ENCODE measurements around the gene RPP14. TPM values are rescaled to one million over a fixed set of nuclear protein-coding genes. Genes with fewer than 3 reads are reported as not detected.
A peak's percentile ranks its signal among the peaks of the same experiment; 100 is the strongest.

RPP14 gene
- total RNA-seq, 1 experiment from 2014 or later, result 30.0 TPM

- intact Hi-C loops (cut with micrococcal nuclease), result loop anchor here (1.0 to 2.0 kb wide), 3 partner anchors 27 to 199 kb away; partner anchors contain the start of genes HTD2 and RPP14
- ChIA-PET CTCF (interaction anchor here (0.6 to 0.8 kb wide), 5 partner anchors 22 to 141 kb away, joined by 3 to 6 read pairs (median 4); no protein-coding TSS in a partner anchor), POLR2A (ENCODE audit: unreplicated experiment) (no interaction called here)
- BruUV-seq (replicated peaks), result TSS peak; percentile 44
- ATAC-seq (peak; percentile 44), DNase-seq (peak; percentile 40)
- Histone ChIP-seq H3K27me3 (ENCODE audit: low read length) (no peaks in the 10 kb centered on the region), H3K4me3 (ENCODE audit: low read length) (peak overlapping the region; percentile 95), H3K9me2 (replicated peaks; ENCODE audit: low read length) (no peaks in the 10 kb centered on the region), H3K4me2 (ENCODE audit: low read length) (peak overlapping the region; percentile 92), H3K27ac (ENCODE audit: low read length) (peak overlapping the region; percentile 91), H3K79me2 (ENCODE audit: low read length) (peaks cover 22% of the 10 kb centered on the region), H3K36me3 (ENCODE audit: low read depth, low read length) (no peaks in the 10 kb centered on the region), H2AFZ (ENCODE audit: low read length) (peak overlapping the region; percentile 67), H3F3A (ENCODE audit: low read length, unreplicated experiment) (peaks cover 5% of the 10 kb centered on the region), H4K20me1 (ENCODE audit: low read length) (no peaks in the 10 kb centered on the region), H3K4me1 (ENCODE audit: insufficient read depth, low read length) (peaks cover 36% of the 10 kb centered on the region), H3K9ac (ENCODE audit: low read length) (peak overlapping the region; percentile 85), H3K9me3 (ENCODE audit: low read length) (no peaks in the 10 kb centered on the region)
- peak; percentile 49 for TF ChIP-seq CTCF (conservative IDR thresholded peaks at IDR 0.05; ENCODE audit: low read depth, low read length)
- no peak for TF ChIP-seq EZH2 (IDR thresholded peaks at IDR 0.05; ENCODE audit: low read length, unreplicated experiment)
- TF ChIP-seq EZH2phosphoT487 (IDR thresholded peaks at IDR 0.05; ENCODE audit: borderline replicate concordance, low read length), result no peak
These were observed 27.4 kb downstream of the RPP14 start for GRCh38 chr3:58333206-58334012.

- CTCF ChIA-PET, result interaction anchor here (0.6 to 0.8 kb wide), 4 partner anchors 21 to 141 kb away, joined by 3 to 6 read pairs (median 4); no protein-coding TSS in a partner anchor
- Histone ChIP-seq H3F3A (ENCODE audit: low read length, unreplicated experiment) (peaks cover 5% of the 10 kb centered on the region), H3K9me2 (replicated peaks; ENCODE audit: low read length) (no peaks in the 10 kb centered on the region), H2AFZ (ENCODE audit: low read length) (peak overlapping the region; percentile 67; the same call in 1 of the 2 replicates), H3K27me3 (ENCODE audit: low read length) (no peaks in the 10 kb centered on the region), H3K36me3 (ENCODE audit: low read depth, low read length) (no peaks in the 10 kb centered on the region), H3K27ac (ENCODE audit: low read length) (peak overlapping the region; percentile 91), H3K4me2 (ENCODE audit: low read length) (peak overlapping the region; percentile 92), H3K9me3 (ENCODE audit: low read length) (no peaks in the 10 kb centered on the region), H4K20me1 (ENCODE audit: low read length) (no peaks in the 10 kb centered on the region), H3K4me1 (ENCODE audit: insufficient read depth, low read length) (peaks cover 36% of the 10 kb centered on the region), H3K79me2 (ENCODE audit: low read length) (peaks cover 22% of the 10 kb centered on the region), H3K4me3 (ENCODE audit: low read length) (peak overlapping the region; percentile 95), H3K9ac (ENCODE audit: low read length) (peak overlapping the region; percentile 85)
- BruUV-seq (replicated peaks), result no TSS peak
- no peak for ATAC-seq
- intact Hi-C loops (cut with micrococcal nuclease), result no loop called here
- DNase-seq, result no peak
- TF ChIP-seq CTCF (conservative IDR thresholded peaks at IDR 0.05; ENCODE audit: low read depth, low read length) (no peak), EZH2 (IDR thresholded peaks at IDR 0.05; ENCODE audit: low read length, unreplicated experiment) (no peak), EZH2phosphoT487 (IDR thresholded peaks at IDR 0.05; ENCODE audit: borderline replicate concordance, low read length) (no peak)
- POLR2A ChIA-PET (ENCODE audit: unreplicated experiment), result no interaction called here
These were observed 27.9 kb downstream of the RPP14 start for GRCh38 chr3:58334013-58334321.

- Histone ChIP-seq H2AFZ (ENCODE audit: low read length) (no peak overlapping the region), H3K9ac (ENCODE audit: low read length) (peak overlapping the region; percentile 85), H4K20me1 (ENCODE audit: low read length) (no peaks in the 10 kb centered on the region), H3K4me2 (ENCODE audit: low read length) (peak overlapping the region; percentile 92), H3F3A (ENCODE audit: low read length, unreplicated experiment) (peaks cover 5% of the 10 kb centered on the region), H3K4me3 (ENCODE audit: low read length) (peak overlapping the region; percentile 95), H3K36me3 (ENCODE audit: low read depth, low read length) (no peaks in the 10 kb centered on the region), H3K9me2 (replicated peaks; ENCODE audit: low read length) (no peaks in the 10 kb centered on the region), H3K4me1 (ENCODE audit: insufficient read depth, low read length) (peaks cover 36% of the 10 kb centered on the region), H3K27ac (ENCODE audit: low read length) (peak overlapping the region; percentile 91), H3K27me3 (ENCODE audit: low read length) (no peaks in the 10 kb centered on the region), H3K9me3 (ENCODE audit: low read length) (no peaks in the 10 kb centered on the region), H3K79me2 (ENCODE audit: low read length) (peaks cover 22% of the 10 kb centered on the region)
- TSS peak; percentile 15 for BruUV-seq (replicated peaks)
- DNase-seq (no peak), ATAC-seq (no peak)
- ChIA-PET POLR2A (ENCODE audit: unreplicated experiment) (no interaction called here), CTCF (no interaction called here)
- intact Hi-C loops (cut with micrococcal nuclease), result no loop called here
- TF ChIP-seq EZH2 (IDR thresholded peaks at IDR 0.05; ENCODE audit: low read length, unreplicated experiment), result no peak
- TF ChIP-seq CTCF (conservative IDR thresholded peaks at IDR 0.05; ENCODE audit: low read depth, low read length), result no peak
- TF ChIP-seq EZH2phosphoT487 (IDR thresholded peaks at IDR 0.05; ENCODE audit: borderline replicate concordance, low read length), result no peak
These were observed 28.4 kb downstream of the RPP14 start for GRCh38 chr3:58334506-58334884.

Data from PC-3 (cell line).